ENCODE results near the gene ZNF888.

Gene ZNF888

GRCh38 chr19:52922841-52923777 is at the start of gene ZNF888:
ZNF888 (minus strand) TSS chr19:52923428; CDS start chr19:52917873, 5,555 bp downstream.
- H3K4me3 ChIP-seq (ENCODE audit: low read depth, low read length), result peak within 1 kb of the TSS; percentile 72
- TF ChIP-seq CTCF (IDR thresholded peaks at IDR 0.05; ENCODE audit: borderline replicate concordance, insufficient read depth, low read depth, low read length), result no peak

- no peak for TF ChIP-seq CTCF (IDR thresholded peaks at IDR 0.05; ENCODE audit: borderline replicate concordance, insufficient read depth, low read depth, low read length)
These were observed 44.5 kb upstream of the ZNF888 start for GRCh38 chr19:52967772-52968171.

GRCh38 chr19:52963247-52963618 is 40.0 kb upstream of the ZNF888 start:
- peak overlapping the region; percentile 46 for H3K4me3 ChIP-seq (ENCODE audit: low read depth, low read length)
- TF ChIP-seq CTCF (IDR thresholded peaks at IDR 0.05; ENCODE audit: borderline replicate concordance, insufficient read depth, low read depth, low read length), result no peak

More at GRCh38 chr19:52967772-52968171, 44.5 kb upstream of the ZNF888 start:
- no peak overlapping the region for H3K4me3 ChIP-seq (ENCODE audit: low read depth, low read length)

- TF ChIP-seq CTCF (IDR thresholded peaks at IDR 0.05; ENCODE audit: borderline replicate concordance, insufficient read depth, low read depth, low read length), result no peak
- peak within 1 kb of the TSS; percentile 69 for H3K4me3 ChIP-seq (ENCODE audit: low read depth, low read length)
These were observed 39.4 kb upstream of the ZNF888 start, which contains the start of gene ZNF816 for GRCh38 chr19:52962394-52963246. ZNF816 (minus strand) TSS chr19:52962881; CDS start chr19:52956089, 6,792 bp downstream.

GRCh38 chr19:52961981-52962380 is 38.8 kb upstream of the ZNF888 start:
- no peak for TF ChIP-seq CTCF (IDR thresholded peaks at IDR 0.05; ENCODE audit: borderline replicate concordance, insufficient read depth, low read depth, low read length)
- H3K4me3 ChIP-seq (ENCODE audit: low read depth, low read length), result peak overlapping the region; percentile 69

GRCh38 chr19:52959613-52960295 is 36.5 kb upstream of the ZNF888 start:
- no peak overlapping the region for H3K4me3 ChIP-seq (ENCODE audit: low read depth, low read length)
- TF ChIP-seq CTCF (IDR thresholded peaks at IDR 0.05; ENCODE audit: borderline replicate concordance, insufficient read depth, low read depth, low read length), result no peak
